HepG2 (cell line): ENCODE results near the gene ZC3H15. TPM values are rescaled to one million over a fixed set of nuclear protein-coding genes. Genes with fewer than 3 reads are reported as not detected.

Experiments used
- ATAC-seq: fragments of 200-7000 bp; cut with Tn5 transposase; 3 replicates; pipeline ENCODE4 v1.9.1; 2020; ENCODE audit warnings: mild to moderate bottlenecking, moderate library complexity
- BruUV-seq: library from RNA; stranded (reverse); fragments of 400-500 nt; replicated peaks from 2 replicates; lab custom pipeline; 2021; lab: Mats Ljungman, UMichigan
- CTCF ChIA-PET: fragments of 300-600 bp; formaldehyde crosslinking; extraction: SDS; loops from one replicate; lab custom pipeline; 2021; ENCODE audit warnings: low total read pairs, inconsistent platforms, low intra/inter-chr PET ratio; lab: Yijun Ruan, JAX
- POLR2A ChIA-PET: fragments of 350-600 bp; sonication (Branson Sonifier 250); formaldehyde crosslinking; loops from one replicate; lab custom pipeline; 2020; ENCODE audit warnings: antibody characterized with exemption, inconsistent platforms; lab: Yijun Ruan, JAX
- DNase-seq: peaks from one replicate; pipeline ENCODE4 v3.0.0-alpha.2; 2015; ENCODE audit warnings: low spot score
- FAIRE-seq: peaks from 3 replicates; lab custom pipeline; 2011; peaks lifted over from hg19 to GRCh38; lab: Jason Lieb, UNC
- H2AFZ ChIP-seq: one replicate; pipeline ENCODE4 v1.6.1; 2011; ENCODE audit warnings: low read length, inconsistent platforms
- H3K27ac ChIP-seq: fragments of 300-600 bp; 3 replicates; pipeline ENCODE4 v1.8.0; 2011; ENCODE audit warnings: mixed run types, mild to moderate bottlenecking, mixed read lengths, low read length, inconsistent platforms; ENCODE audit not compliant: insufficient read depth; ENCODE audit errors: extremely low read length
- H3K27me3 ChIP-seq, 2 experiments: fragments of 200-600 bp in 1 of 2; 2 replicates in 1 of 2; 3 replicates in 1 of 2; pipeline versions ENCODE4 v1.6.0 to v1.8.0; 2011; ENCODE audit warnings: low read length in 2 of 2, mild to moderate bottlenecking in 2 of 2, moderate library complexity in 2 of 2, inconsistent platforms in 1 of 2; ENCODE audit not compliant: insufficient read depth in 2 of 2, control insufficient read depth in 1 of 2
- H3K36me3 ChIP-seq, 2 experiments: fragments of 200-600 bp in 1 of 2; replicated peaks in 1 of 2; 2 replicates in 1 of 2; 3 replicates in 1 of 2; pipeline versions ENCODE4 v1.5.1 to v1.8.0; 2011; ENCODE audit warnings: low read length in 2 of 2, inconsistent platforms in 1 of 2; ENCODE audit not compliant: insufficient read depth in 2 of 2, control insufficient read depth in 1 of 2
- H3K4me1 ChIP-seq: 2 replicates; pipeline ENCODE4 v1.5.1; 2012; ENCODE audit warnings: low read length, inconsistent platforms; ENCODE audit not compliant: insufficient read depth
- H3K4me2 ChIP-seq: 2 replicates; pipeline ENCODE4 v1.6.0; 2011; ENCODE audit warnings: low read depth, low read length, inconsistent platforms
- H3K4me3 ChIP-seq, 3 experiments: fragments of 200-600 bp in 1 of 3; sonication (generic), shearing (Covaris generic) in 1 of 3; replicated peaks in 1 of 3; 2 replicates each; pipeline ENCODE4 v1.5.1; 2011 to 2016; ENCODE audit warnings: low read length in 3 of 3, inconsistent platforms in 2 of 3, low read depth in 2 of 3, mild to moderate bottlenecking in 2 of 3, control low read depth in 1 of 3, mixed read lengths in 1 of 3; ENCODE audit not compliant: insufficient read depth in 1 of 3
- H3K79me2 ChIP-seq: one replicate; pipeline ENCODE4 v1.6.1; 2011; ENCODE audit warnings: low read length, inconsistent platforms; ENCODE audit not compliant: insufficient read depth
- H3K9ac ChIP-seq: 2 replicates; pipeline ENCODE4 v1.6.0; 2011; ENCODE audit warnings: mild to moderate bottlenecking, low read depth, low read length, inconsistent platforms; ENCODE audit not compliant: insufficient read depth
- H3K9me3 ChIP-seq: 2 replicates; pipeline ENCODE4 v1.5.1; 2012; ENCODE audit warnings: mild to moderate bottlenecking, low read length
- H4K20me1 ChIP-seq: 2 replicates; pipeline ENCODE4 v1.6.0; 2011; ENCODE audit warnings: inconsistent platforms, mild to moderate bottlenecking, low read length, moderate library complexity; ENCODE audit not compliant: insufficient read depth
- AHDC1 ChIP-seq: sonication (generic); formaldehyde crosslinking; IDR thresholded peaks from 2 replicates; pipeline ENCODE4 v1.5.1; 2020; ENCODE audit warnings: mild to moderate bottlenecking, missing genetic modification reagents, borderline replicate concordance
- FOXM1 ChIP-seq: sonication (generic); formaldehyde crosslinking; IDR thresholded peaks from 2 replicates; pipeline ENCODE4 v1.5.0; 2020; ENCODE audit warnings: missing genetic modification reagents
- GMEB2 ChIP-seq: IDR thresholded peaks from 2 replicates; pipeline ENCODE4 v1.6.1; 2016; ENCODE audit warnings: missing biosample characterization, missing genetic modification reagents, low read depth
- HOXA7 ChIP-seq: sonication (generic); formaldehyde crosslinking; IDR thresholded peaks from 2 replicates; pipeline ENCODE4 v1.8.1; 2022; ENCODE audit warnings: mild to moderate bottlenecking, missing genetic modification reagents, moderate library complexity
- REL ChIP-seq: sonication (generic); formaldehyde crosslinking; conservative IDR thresholded peaks from 2 replicates; pipeline ENCODE4 v1.8.0; 2022; ENCODE audit warnings: mild to moderate bottlenecking, missing genetic modification reagents, moderate library complexity
- RXRB ChIP-seq: IDR thresholded peaks from 2 replicates; pipeline ENCODE4 v1.6.1; 2016; ENCODE audit warnings: borderline replicate concordance, missing genetic modification reagents, missing compliant biosample characterization
- SIX4 ChIP-seq: sonication (generic); formaldehyde crosslinking; IDR thresholded peaks from 2 replicates; pipeline ENCODE4 v1.4.0; 2020; ENCODE audit warnings: missing genetic modification reagents
- SMYD3 ChIP-seq: sonication (generic); formaldehyde crosslinking; IDR thresholded peaks from 2 replicates; pipeline ENCODE4 v1.8.1; 2023; ENCODE audit warnings: mild to moderate bottlenecking, missing genetic modification reagents
- XBP1 ChIP-seq: sonication (generic); formaldehyde crosslinking; IDR thresholded peaks from 2 replicates; pipeline ENCODE4 v1.5.0; 2020; ENCODE audit warnings: missing genetic modification reagents
- ZNF33B ChIP-seq: sonication (generic); formaldehyde crosslinking; IDR thresholded peaks from 2 replicates; pipeline ENCODE4 v1.5.1; 2020; ENCODE audit warnings: mild to moderate bottlenecking, missing genetic modification reagents
- ZNF749 ChIP-seq: sonication (generic); formaldehyde crosslinking; IDR thresholded peaks from 2 replicates; pipeline ENCODE4 v1.8.0; 2022; ENCODE audit warnings: mild to moderate bottlenecking, missing genetic modification reagents, moderate library complexity, borderline replicate concordance
- ZNF850 ChIP-seq: sonication (generic); formaldehyde crosslinking; conservative IDR thresholded peaks from 2 replicates; pipeline ENCODE4 v1.9.0; 2021; ENCODE audit warnings: mild to moderate bottlenecking, missing genetic modification reagents
- WGBS: methylation state at CpG from one replicate; pipeline ENCODE4 v1.1.6; 2017; ENCODE audit warnings: low lambda C conversion rate; 5-methylcytosine and 5-hydroxymethylcytosine counted together
- in situ Hi-C: cut with HindIII; loops from 2 replicates; pipeline ENCODE4 v1.10.0; 2017; ENCODE audit warnings: low pct_unique_long_range_greater_than_20kb; ENCODE audit not compliant: extremely low pct_ligation_motif_present
- intact Hi-C: fragments of 100-400 bp; cut with micrococcal nuclease; formaldehyde crosslinking; loops from one replicate; pipeline ENCODE4 v1.10.0; 2022; ENCODE audit not compliant: unreplicated experiment
- polyA plus RNA-seq, 8 experiments: library from polyadenylated mRNA; depleted of rRNA in 3 of 8; stranded (reverse) in 7 of 8; unstranded in 1 of 8; fragments of >200 nt; fragmentation: Illumina TruSeq in 4 of 8; extraction: Trizol in 4 of 8; gene quantifications; 2 replicates each; pipeline versions ENCODE4 v1.2.1 to v1.2.3, GENCODE V29; 2011 to 2016; ENCODE audit warnings: low read depth in 4 of 8, missing spikeins in 1 of 8, mixed read lengths in 1 of 8; ENCODE audit not compliant: insufficient read depth in 1 of 8
- total RNA-seq, 5 experiments: library from RNA; depleted of rRNA; stranded (reverse); fragments of >200 nt; fragmentation: Illumina TruSeq; extraction: Trizol; gene quantifications; 2 replicates each; pipeline ENCODE4 v1.2.3, GENCODE V29; 2016; ENCODE audit warnings: low read depth in 1 of 5
- TF ChIP-seq, protein P1 (sequence below): IDR thresholded peaks from 2 replicates; pipeline ENCODE4 v1.6.1; 2018; ENCODE audit warnings: missing genetic modification reagents
- TF ChIP-seq, protein P2 (sequence below): sonication (generic); formaldehyde crosslinking; IDR thresholded peaks from 2 replicates; pipeline ENCODE4 v1.9.0; 2021; ENCODE audit warnings: missing genetic modification reagents, borderline replicate concordance

The ZC3H15 gene
- total and polyA plus RNA-seq, 2 of the 13 experiments (the other 11 are each of a cell fraction or from before 2014, with no cell fraction given): 84.6 to 168 TPM

DNA sequence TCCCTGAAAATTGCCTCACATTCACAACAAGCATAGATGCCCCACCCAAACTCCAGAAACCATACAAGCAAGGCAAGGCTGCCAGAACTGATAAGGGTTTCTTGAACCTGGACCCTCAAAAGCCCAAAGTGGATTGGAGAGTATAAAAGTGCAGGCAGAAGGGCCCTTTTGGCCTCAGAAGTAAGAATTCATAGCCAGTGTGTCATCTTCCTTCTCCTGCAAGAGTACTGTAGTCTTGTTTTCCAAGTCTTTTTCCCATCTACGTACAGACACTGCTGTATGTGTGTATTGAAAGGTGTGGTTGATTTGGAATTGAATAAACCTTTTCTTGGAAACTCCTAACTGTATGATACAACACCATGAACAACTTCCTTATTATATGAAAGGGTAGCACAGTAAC, 46.8 kb downstream of the ZC3H15 start:
- no peaks in the 10 kb centered on the region for H4K20me1 ChIP-seq
- no peaks in the 10 kb centered on the region for H3K79me2 ChIP-seq
- 100% methylated on average over 1 of the region's 1 CpG for WGBS
- H3K9me3 ChIP-seq: no peaks in the 10 kb centered on the region
- H3K27ac ChIP-seq: peak overlapping the region; percentile 47
- POLR2A ChIA-PET: interaction anchor here (3.5 kb wide), 1 partner anchor 57 kb away, joined by 20 read pairs; the partner anchor contains the start of gene ITGAV
- no peak overlapping the region for H3K4me3 ChIP-seq
- no TSS peak for BruUV-seq
- H3K36me3 ChIP-seq: no peaks in the 10 kb centered on the region
- no peaks in the 10 kb centered on the region for H3K27me3 ChIP-seq
- no peak overlapping the region for H2AFZ ChIP-seq
- 0 out of 2 replicates have a peak overlapping the region, but pooled peaks have one; percentile 56 for H3K4me2 ChIP-seq
- TF ChIP-seq FOXM1 (CRISPR knock-in tag): no peak
- no peak for TF ChIP-seq RXRB
- no peak for TF ChIP-seq ZNF850 (CRISPR knock-in tag)
- TF ChIP-seq, protein P1, sequence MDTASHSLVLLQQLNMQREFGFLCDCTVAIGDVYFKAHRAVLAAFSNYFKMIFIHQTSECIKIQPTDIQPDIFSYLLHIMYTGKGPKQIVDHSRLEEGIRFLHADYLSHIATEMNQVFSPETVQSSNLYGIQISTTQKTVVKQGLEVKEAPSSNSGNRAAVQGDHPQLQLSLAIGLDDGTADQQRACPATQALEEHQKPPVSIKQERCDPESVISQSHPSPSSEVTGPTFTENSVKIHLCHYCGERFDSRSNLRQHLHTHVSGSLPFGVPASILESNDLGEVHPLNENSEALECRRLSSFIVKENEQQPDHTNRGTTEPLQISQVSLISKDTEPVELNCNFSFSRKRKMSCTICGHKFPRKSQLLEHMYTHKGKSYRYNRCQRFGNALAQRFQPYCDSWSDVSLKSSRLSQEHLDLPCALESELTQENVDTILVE (CRISPR knock-in tag): no peak
- no peak for TF ChIP-seq REL (CRISPR knock-in tag)
- no peak for TF ChIP-seq SMYD3 (CRISPR knock-in tag)
- TF ChIP-seq, protein P2, sequence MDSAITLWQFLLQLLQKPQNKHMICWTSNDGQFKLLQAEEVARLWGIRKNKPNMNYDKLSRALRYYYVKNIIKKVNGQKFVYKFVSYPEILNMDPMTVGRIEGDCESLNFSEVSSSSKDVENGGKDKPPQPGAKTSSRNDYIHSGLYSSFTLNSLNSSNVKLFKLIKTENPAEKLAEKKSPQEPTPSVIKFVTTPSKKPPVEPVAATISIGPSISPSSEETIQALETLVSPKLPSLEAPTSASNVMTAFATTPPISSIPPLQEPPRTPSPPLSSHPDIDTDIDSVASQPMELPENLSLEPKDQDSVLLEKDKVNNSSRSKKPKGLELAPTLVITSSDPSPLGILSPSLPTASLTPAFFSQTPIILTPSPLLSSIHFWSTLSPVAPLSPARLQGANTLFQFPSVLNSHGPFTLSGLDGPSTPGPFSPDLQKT (CRISPR knock-in tag): no peak
- no peak for TF ChIP-seq AHDC1 (CRISPR knock-in tag)
- TF ChIP-seq GMEB2: no peak
- TF ChIP-seq ZNF33B: no peak
- no peak for TF ChIP-seq SIX4 (CRISPR knock-in tag)
- no peak for TF ChIP-seq XBP1 (CRISPR knock-in tag)
- TF ChIP-seq ZNF749 (CRISPR knock-in tag): no peak
- TF ChIP-seq HOXA7 (CRISPR knock-in tag): no peak
- TF ChIP-seq, all 625 proteins: peak for 0
- intact Hi-C loops: loop anchor here (1.0 kb wide), 1 partner anchor 57 kb away; the partner anchor contains the start of gene ITGAV
- CTCF ChIA-PET: no interaction called here
- Histone ChIP-seq H3K4me1 (peaks cover 52% of the 10 kb centered on the region), H3K9ac (no peak overlapping the region)
- DNase-seq (no peak), FAIRE-seq (no peak), ATAC-seq (no peak)
- in situ Hi-C loops: no loop called here
